GM23338 (cell line): Measurements from ENCODE around the gene KIRREL3. TPM values are rescaled to one million over a fixed set of nuclear protein-coding genes. Genes with fewer than 3 reads are reported as not detected.

Experiments
- ATAC-seq: fragments of 200-7000 bp; cut with Tn5 transposase; 3 replicates; pipeline ENCODE4 v1.9.1; 2020
- DNase-seq: peaks from one replicate; pipeline ENCODE4 v3.0.0-alpha.2; 2015; ENCODE audit warnings: low spot score
- H2AFZ ChIP-seq: fragments of 200-600 bp; sonication (generic); 2 replicates; pipeline ENCODE4 v1.8.0; 2016; ENCODE audit warnings: antibody characterized with exemption, mild to moderate bottlenecking, moderate library complexity
- H3F3A ChIP-seq: fragments of 200-600 bp; sonication (generic); replicated peaks from 2 replicates; pipeline ENCODE4 v1.8.0; 2017; ENCODE audit warnings: antibody characterized with exemption, mixed run types, low read depth
- H3K27ac ChIP-seq: fragments of 200-600 bp; sonication (generic); 2 replicates; pipeline ENCODE4 v1.6.1; 2016; ENCODE audit warnings: low read depth
- H3K27me3 ChIP-seq: fragments of 200-600 bp; sonication (generic); 2 replicates; pipeline ENCODE4 v1.8.0; 2016; ENCODE audit warnings: mild to moderate bottlenecking, mixed run types, moderate library complexity; ENCODE audit not compliant: insufficient read depth
- H3K36me3 ChIP-seq: fragments of 200-600 bp; sonication (generic); 2 replicates; pipeline ENCODE4 v1.8.0; 2016; ENCODE audit warnings: mild to moderate bottlenecking; ENCODE audit not compliant: insufficient read depth
- H3K4me1 ChIP-seq: fragments of 200-600 bp; sonication (generic); 2 replicates; pipeline ENCODE4 v1.8.0; 2016; ENCODE audit warnings: mild to moderate bottlenecking, moderate library complexity; ENCODE audit not compliant: insufficient read depth
- H3K4me2 ChIP-seq: fragments of 200-600 bp; sonication (generic); 2 replicates; pipeline ENCODE4 v1.7.1; 2017; ENCODE audit warnings: mixed run types
- H3K4me3 ChIP-seq: fragments of 200-600 bp; sonication (generic); 2 replicates; pipeline ENCODE4 v1.6.1; 2016; ENCODE audit warnings: mixed run types
- H3K79me2 ChIP-seq: fragments of 200-600 bp; sonication (generic); replicated peaks from 2 replicates; pipeline ENCODE4 v1.8.0; 2017; ENCODE audit warnings: mild to moderate bottlenecking; ENCODE audit not compliant: insufficient read depth
- H3K9me2 ChIP-seq: fragments of 200-600 bp; sonication (generic); 2 replicates; pipeline ENCODE4 v1.8.0; 2017; ENCODE audit not compliant: insufficient read depth
- H4K20me1 ChIP-seq: fragments of 200-600 bp; sonication (generic); replicated peaks from 2 replicates; pipeline ENCODE4 v1.8.0; 2017; ENCODE audit warnings: mild to moderate bottlenecking; ENCODE audit not compliant: insufficient read depth
- H3K27ac Mint-ChIP-seq: 2 replicates; pipeline ENCODE4 v1.8.0; 2020; ENCODE audit warnings: inconsistent platforms, mild to moderate bottlenecking, moderate library complexity, mixed read lengths
- H3K27me3 Mint-ChIP-seq: 3 replicates; pipeline ENCODE4 v1.8.0; 2022; ENCODE audit warnings: low read depth, mild to moderate bottlenecking, moderate library complexity, mixed read lengths, inconsistent platforms; ENCODE audit not compliant: insufficient read depth, poor library complexity
- H3K36me3 Mint-ChIP-seq: 3 replicates; pipeline ENCODE4 v1.8.0; 2021; ENCODE audit warnings: low read depth, mild to moderate bottlenecking, inconsistent platforms, moderate library complexity, mixed read lengths
- H3K4me1 Mint-ChIP-seq: 3 replicates; pipeline ENCODE4 v1.8.0; 2020; ENCODE audit warnings: mild to moderate bottlenecking, inconsistent platforms, mixed read lengths
- H3K4me3 Mint-ChIP-seq: 3 replicates; pipeline ENCODE4 v1.8.0; 2021; ENCODE audit warnings: moderate library complexity, mild to moderate bottlenecking, inconsistent platforms, mixed read lengths
- H3K9me3 Mint-ChIP-seq: 3 replicates; pipeline ENCODE4 v1.8.0; 2020; ENCODE audit warnings: moderate library complexity, mild to moderate bottlenecking, inconsistent platforms, mixed read lengths
- CREB1 ChIP-seq: fragments of 250-450 bp; sonication (Bioruptor Pico); IDR thresholded peaks from 2 replicates; pipeline ENCODE4 v1.5.0; 2020; ENCODE audit warnings: low read depth, mild to moderate bottlenecking, moderate library complexity
- CTCF ChIP-seq, 2 experiments: fragments of 200-600 bp in 1 of 2; sonication (generic) in 1 of 2; conservative IDR thresholded peaks; 2 replicates each; pipeline versions ENCODE4 v1.5.1 to v1.6.1; 2016 to 2017; ENCODE audit warnings: antibody characterized with exemption in 2 of 2, low read depth in 2 of 2, mild to moderate bottlenecking in 2 of 2, moderate library complexity in 1 of 2
- JUNB ChIP-seq: IDR thresholded peaks from one replicate; pipeline ENCODE4 v1.6.1; 2016; ENCODE audit warnings: antibody characterized with exemption; ENCODE audit not compliant: unreplicated experiment
- REST ChIP-seq: IDR thresholded peaks from one replicate; pipeline ENCODE4 v1.6.1; 2018; ENCODE audit warnings: antibody characterized with exemption; ENCODE audit not compliant: unreplicated experiment
- STAT1 ChIP-seq: IDR thresholded peaks from one replicate; pipeline ENCODE4 v1.6.1; 2016; ENCODE audit warnings: antibody characterized with exemption; ENCODE audit not compliant: unreplicated experiment
- ZNF331 ChIP-seq: fragments of 250-450 bp; sonication (Bioruptor Pico); IDR thresholded peaks from 2 replicates; pipeline ENCODE4 v1.5.0; 2020; ENCODE audit warnings: low read depth, mild to moderate bottlenecking, moderate library complexity
- ZNF462 ChIP-seq: fragments of 250-450 bp; sonication (Bioruptor Pico); IDR thresholded peaks from 2 replicates; pipeline ENCODE4 v1.5.0; 2020; ENCODE audit warnings: mild to moderate bottlenecking, moderate library complexity
- polyA plus RNA-seq: library from polyadenylated mRNA; unstranded; fragments of >200 nt; fragmentation: Nextera tagmentation; extraction: Ambion mirVana; gene quantifications from 2 replicates; pipeline ENCODE4 v1.2.1, GENCODE V29; 2016
- total RNA-seq: library from RNA; depleted of rRNA; stranded (reverse); fragments of >200 nt; shearing (Covaris generic); gene quantifications from 2 replicates; pipeline ENCODE4 v1.2.3, GENCODE V29; 2014

Gene KIRREL3
- total and polyA plus RNA-seq, 2 experiments from 2014 or later: 0.13 to 1.5 TPM

GRCh38 chr11:126476266-126476924 lies 524.2 kb downstream of the KIRREL3 start:
- Histone ChIP-seq H3F3A (no peaks in the 10 kb centered on the region), H3K27ac (no peak overlapping the region), H3K27me3 (no peaks in the 10 kb centered on the region; the same call in 1 of the 2 replicates), H3K36me3 (no peaks in the 10 kb centered on the region), H3K4me3 (no peak overlapping the region), H3K4me2 (no peak overlapping the region), H3K79me2 (no peaks in the 10 kb centered on the region), H4K20me1 (no peaks in the 10 kb centered on the region), H2AFZ (no peak overlapping the region), H3K9me2 (no peaks in the 10 kb centered on the region), H3K4me1 (no peaks in the 10 kb centered on the region)
- DNase-seq (no peak), ATAC-seq (no peak)
- Mint-ChIP-seq H3K27me3 (peaks cover 19% of the 10 kb centered on the region), H3K36me3 (no peaks in the 10 kb centered on the region), H3K9me3 (no peaks in the 10 kb centered on the region), H3K4me1 (peaks cover 14% of the 10 kb centered on the region), H3K4me3 (no peak overlapping the region), H3K27ac (no peak overlapping the region)
- TF ChIP-seq CREB1 (CRISPR knock-in tag): no peak

- H3F3A ChIP-seq: no peaks in the 10 kb centered on the region
- Mint-ChIP-seq H3K4me1 (peaks cover 12% of the 10 kb centered on the region), H3K36me3 (no peaks in the 10 kb centered on the region), H3K27me3 (peaks cover 15% of the 10 kb centered on the region), H3K4me3 (no peak overlapping the region), H3K9me3 (no peaks in the 10 kb centered on the region), H3K27ac (no peak overlapping the region)
- no peak overlapping the region for H2AFZ ChIP-seq
- H3K4me3 ChIP-seq: no peak overlapping the region
- ATAC-seq (no peak), DNase-seq (no peak)
- H3K27me3 ChIP-seq: no peaks in the 10 kb centered on the region; the same call in 1 of the 2 replicates
- H3K9me2 ChIP-seq: no peaks in the 10 kb centered on the region
- no peaks in the 10 kb centered on the region for H4K20me1 ChIP-seq
- H3K4me2 ChIP-seq: no peak overlapping the region
- no peak overlapping the region for H3K27ac ChIP-seq
- H3K79me2 ChIP-seq: no peaks in the 10 kb centered on the region
- H3K36me3 ChIP-seq: no peaks in the 10 kb centered on the region
- no peaks in the 10 kb centered on the region for H3K4me1 ChIP-seq
- TF ChIP-seq CTCF (conservative IDR thresholded peaks at IDR 0.05; ENCODE audit: low read depth in 2 of 2): no peak
- TF ChIP-seq JUNB: no peak
- TF ChIP-seq ZNF331 (CRISPR knock-in tag): no peak
- TF ChIP-seq REST: no peak
- no peak for TF ChIP-seq ZNF462
- TF ChIP-seq STAT1: no peak
Observed at GRCh38 chr11:126475014-126475991, 525.3 kb downstream of the KIRREL3 start.
